HUES48 (cell line): ENCODE results near the gene FBXL2.
"Not testable (repeated sequence)": the region's sequence is repeated elsewhere in the genome, so short reads cannot be mapped to it uniquely, and the experiment has no call there.

ENCODE experiments used
- H3K27ac ChIP-seq: one replicate; pipeline ENCODE4 v1.7.0; 2013; ENCODE audit warnings: low read depth, low read length, inconsistent platforms
- H3K27me3 ChIP-seq: 2 replicates; pipeline ENCODE4 v1.6.1; 2013; ENCODE audit warnings: mild to moderate bottlenecking, low read length; ENCODE audit not compliant: control insufficient read depth, insufficient read depth
- H3K36me3 ChIP-seq: 2 replicates; pipeline ENCODE4 v1.6.1; 2013; ENCODE audit warnings: low read length; ENCODE audit not compliant: control insufficient read depth, insufficient read depth
- H3K4me1 ChIP-seq: 2 replicates; pipeline ENCODE4 v1.6.1; 2013; ENCODE audit warnings: mild to moderate bottlenecking, low read length; ENCODE audit not compliant: control insufficient read depth, insufficient read depth
- H3K4me3 ChIP-seq: 2 replicates; pipeline ENCODE4 v1.5.1; 2013; ENCODE audit warnings: mild to moderate bottlenecking, low read depth, low read length
- H3K9ac ChIP-seq: 2 replicates; pipeline ENCODE4 v1.6.1; 2013; ENCODE audit warnings: mild to moderate bottlenecking, low read depth, low read length, moderate library complexity
- H3K9me3 ChIP-seq: 2 replicates; pipeline ENCODE4 v1.6.1; 2013; ENCODE audit warnings: low read length; ENCODE audit not compliant: control insufficient read depth, insufficient read depth

FBXL2 gene

DNA sequence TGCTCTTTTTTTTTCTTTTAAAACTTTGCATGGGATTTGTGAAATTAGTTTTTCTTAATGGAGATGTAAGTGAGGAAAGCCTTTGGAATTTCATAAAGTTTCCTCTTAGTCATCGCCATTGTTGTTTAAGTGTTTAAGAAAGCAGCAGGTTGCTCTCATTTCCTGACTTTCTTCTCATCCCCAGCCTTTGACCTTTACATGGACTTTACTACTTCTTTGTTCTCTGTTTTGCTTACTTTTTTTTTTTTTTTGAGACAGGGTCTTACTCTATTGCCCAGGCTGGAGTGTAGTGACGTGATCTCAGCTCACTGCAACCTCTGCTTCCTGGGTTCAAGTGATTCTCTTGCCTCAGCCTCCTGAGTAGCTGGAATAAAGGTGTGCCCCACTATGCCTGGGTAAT is 38.6 kb downstream of the FBXL2 start:
- no peaks in the 10 kb centered on the region for H3K27me3 ChIP-seq
- H3K36me3 ChIP-seq = no peaks in the 10 kb centered on the region
- H3K4me1 ChIP-seq = peaks cover 6% of the 10 kb centered on the region
- H3K9ac ChIP-seq = no peak overlapping the region
- H3K27ac ChIP-seq = no peak overlapping the region
- H3K9me3 ChIP-seq = no peaks in the 10 kb centered on the region
- no peak overlapping the region for H3K4me3 ChIP-seq

DNA sequence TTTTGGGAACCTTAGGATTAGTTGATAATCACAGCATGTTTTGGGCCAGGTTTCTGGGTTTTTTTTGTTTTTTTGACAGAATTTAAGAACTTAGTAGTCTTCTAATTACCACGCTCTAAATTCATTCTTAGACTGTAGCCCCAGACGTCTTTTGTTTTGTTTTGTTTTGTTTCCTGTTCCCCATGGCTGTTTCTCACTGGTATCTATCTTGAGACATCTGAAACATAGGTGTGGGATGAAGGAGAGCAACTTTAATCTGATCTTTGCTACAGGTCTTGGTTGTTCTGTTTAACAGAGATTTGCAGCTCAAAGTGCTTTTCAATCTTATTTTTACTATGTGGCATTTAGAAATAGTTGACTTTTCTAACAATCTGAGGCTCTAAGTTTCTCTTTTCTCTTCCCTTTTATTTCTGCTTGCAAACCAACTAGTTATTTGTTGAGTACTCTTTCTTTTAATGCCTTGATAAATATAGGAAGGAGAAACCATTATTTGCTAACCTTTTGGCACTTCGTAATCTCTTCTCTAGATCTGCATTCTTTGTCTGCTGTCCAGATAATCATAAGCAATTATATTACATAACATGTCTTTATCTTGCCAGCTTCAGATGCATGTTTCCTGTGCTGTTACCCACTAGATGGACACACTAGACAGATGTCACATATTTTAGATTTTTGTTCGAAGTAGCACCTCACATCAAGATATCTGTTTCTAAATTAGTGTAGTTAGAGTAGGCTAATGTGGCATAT is 40.9 kb downstream of the FBXL2 start:
- no peaks in the 10 kb centered on the region for H3K9me3 ChIP-seq
- H3K4me3 ChIP-seq = no peak overlapping the region
- no peaks in the 10 kb centered on the region for H3K27me3 ChIP-seq
- H3K36me3 ChIP-seq = no peaks in the 10 kb centered on the region
- H3K9ac ChIP-seq = no peak overlapping the region
- no peak overlapping the region for H3K27ac ChIP-seq
- peaks cover 6% of the 10 kb centered on the region for H3K4me1 ChIP-seq

DNA sequence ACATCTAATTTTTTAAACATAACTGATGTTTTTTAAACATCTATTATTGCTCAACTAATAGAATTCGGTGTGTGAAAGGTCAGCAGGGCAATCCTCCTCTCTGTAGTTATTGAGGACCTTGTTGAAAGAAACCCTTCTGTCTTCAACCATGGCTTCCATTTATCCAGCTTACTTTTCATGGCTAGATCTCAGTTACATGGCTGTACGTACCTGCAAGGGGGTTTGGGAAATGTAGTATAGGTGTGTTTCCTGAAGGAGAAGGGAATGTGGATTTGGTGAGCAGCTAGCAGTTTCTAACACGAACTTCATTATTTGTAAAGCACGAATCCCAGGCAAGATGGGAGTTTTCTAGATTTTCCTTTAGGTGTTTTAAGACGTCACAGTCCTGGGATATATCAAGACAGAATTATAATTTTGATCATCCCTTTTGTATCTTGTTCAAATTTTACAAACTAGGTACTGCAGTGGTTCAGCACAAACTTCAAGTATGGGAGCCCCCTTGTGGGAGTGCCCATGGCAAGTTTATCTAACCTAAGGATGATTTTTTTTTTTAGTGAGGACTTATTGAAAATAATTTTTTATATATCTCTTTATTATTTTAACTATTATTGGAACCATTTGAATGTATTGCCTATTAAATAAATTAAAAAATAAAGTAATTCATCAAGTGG is 41.6 kb downstream of the FBXL2 start:
- H3K27me3 ChIP-seq = no peaks in the 10 kb centered on the region
- H3K36me3 ChIP-seq = no peaks in the 10 kb centered on the region
- H3K27ac ChIP-seq = no peak overlapping the region
- no peak overlapping the region for H3K9ac ChIP-seq
- H3K4me3 ChIP-seq = no peak overlapping the region
- H3K9me3 ChIP-seq = no peaks in the 10 kb centered on the region
- peaks cover 6% of the 10 kb centered on the region for H3K4me1 ChIP-seq

DNA sequence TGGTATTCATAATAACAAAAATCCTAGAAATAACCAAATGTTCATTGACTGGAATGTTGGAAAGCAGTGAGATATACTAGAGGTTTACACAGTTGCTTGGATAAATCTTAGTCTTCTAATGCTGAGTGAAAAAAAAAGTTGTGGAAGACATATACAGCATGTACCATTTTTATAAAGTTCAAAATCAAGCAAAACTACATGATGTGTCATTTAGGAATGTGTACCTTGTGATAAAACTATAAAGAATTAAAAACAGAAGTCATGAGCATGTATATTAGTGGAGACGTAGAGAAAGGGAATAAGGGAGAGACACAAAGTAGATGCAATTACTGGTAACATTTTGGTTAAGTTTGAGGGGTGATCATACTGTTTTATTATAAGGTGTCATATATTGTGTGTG is 45.2 kb downstream of the FBXL2 start:
- no peak overlapping the region for H3K27ac ChIP-seq
- no peak overlapping the region for H3K4me3 ChIP-seq
- no peaks in the 10 kb centered on the region for H3K4me1 ChIP-seq
- no peaks in the 10 kb centered on the region for H3K27me3 ChIP-seq
- H3K9ac ChIP-seq = no peak overlapping the region
- H3K9me3 ChIP-seq = no peaks in the 10 kb centered on the region
- no peaks in the 10 kb centered on the region for H3K36me3 ChIP-seq

DNA sequence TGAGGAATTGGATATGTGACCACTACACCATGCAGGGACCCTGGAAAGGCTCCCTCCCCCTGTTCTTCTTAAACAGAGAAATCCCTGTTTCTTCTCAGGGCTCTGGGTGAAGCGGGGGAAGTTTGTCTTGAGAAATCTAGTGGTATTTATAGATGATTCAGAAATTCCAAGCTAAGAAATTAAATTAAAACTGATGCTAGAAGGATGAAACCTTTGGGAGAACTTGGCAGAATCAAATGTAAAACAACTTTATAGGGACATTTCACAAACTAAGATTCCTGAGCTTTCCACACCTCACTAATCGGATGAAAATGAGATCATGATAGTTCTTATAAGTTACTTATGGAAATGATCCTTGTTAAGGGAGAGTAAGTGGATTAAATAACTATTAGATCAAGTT is 54.2 kb downstream of the FBXL2 start:
- H3K9me3 ChIP-seq = no peaks in the 10 kb centered on the region; the same call in 1 of the 2 replicates
- no peaks in the 10 kb centered on the region for H3K4me1 ChIP-seq
- H3K4me3 ChIP-seq = no peak overlapping the region
- H3K9ac ChIP-seq = no peak overlapping the region
- no peaks in the 10 kb centered on the region for H3K27me3 ChIP-seq
- no peaks in the 10 kb centered on the region for H3K36me3 ChIP-seq
- H3K27ac ChIP-seq = no peak overlapping the region

DNA sequence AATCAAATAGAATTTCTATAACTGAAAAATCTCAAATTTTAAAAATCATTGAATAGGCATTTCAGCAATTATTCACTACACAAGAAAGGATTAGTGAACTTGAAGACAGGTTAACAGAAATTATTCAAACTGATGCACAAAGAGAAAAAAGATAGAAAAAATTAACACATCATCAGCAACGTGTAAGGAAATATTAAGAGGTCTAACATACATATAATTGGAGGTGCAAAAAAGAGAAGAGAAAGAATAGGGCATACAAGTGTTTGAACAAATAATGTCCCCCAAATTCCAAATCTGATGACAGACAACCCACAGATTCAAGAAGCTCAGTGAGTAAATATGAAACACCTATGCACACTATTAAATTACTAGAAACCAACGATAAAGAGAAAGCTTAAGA is 57.1 kb downstream of the FBXL2 start:
- H3K4me3 ChIP-seq = no peak overlapping the region
- no peaks in the 10 kb centered on the region for H3K27me3 ChIP-seq
- no peaks in the 10 kb centered on the region for H3K36me3 ChIP-seq
- H3K4me1 ChIP-seq = no peaks in the 10 kb centered on the region
- H3K9ac ChIP-seq = no peak overlapping the region
- H3K27ac ChIP-seq = no peak overlapping the region
- H3K9me3 ChIP-seq = no peaks in the 10 kb centered on the region; the same call in none of the 2 replicates

DNA sequence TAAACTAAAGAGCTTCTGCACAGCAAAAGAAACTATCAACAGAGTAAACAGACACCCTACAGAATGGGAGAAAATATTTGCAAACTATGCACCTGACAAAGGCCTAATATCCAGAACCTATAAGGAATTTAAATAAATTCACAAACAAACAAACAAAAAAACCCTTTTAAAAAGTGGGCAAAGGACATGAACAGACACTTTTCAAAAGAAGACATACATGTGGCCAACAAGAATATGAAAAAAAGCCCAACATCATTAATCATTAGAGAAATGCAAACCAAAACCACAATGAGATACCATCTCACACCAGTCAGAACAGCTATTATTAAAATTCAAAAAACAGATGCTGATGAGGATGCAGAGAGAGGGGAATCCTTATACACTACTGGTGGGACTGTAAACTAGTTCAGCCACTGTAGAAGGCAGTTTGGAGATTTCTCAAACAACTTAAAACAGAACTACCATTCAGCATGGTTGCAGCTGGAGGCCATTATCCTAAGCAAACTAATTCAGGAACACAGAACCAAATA is 61.8 kb downstream of the FBXL2 start:
- H3K4me3 ChIP-seq, H3K9me3 ChIP-seq, H3K9ac ChIP-seq, H3K4me1 ChIP-seq, H3K27ac ChIP-seq, H3K27me3 ChIP-seq, H3K36me3 ChIP-seq: not testable (repeated sequence)

DNA sequence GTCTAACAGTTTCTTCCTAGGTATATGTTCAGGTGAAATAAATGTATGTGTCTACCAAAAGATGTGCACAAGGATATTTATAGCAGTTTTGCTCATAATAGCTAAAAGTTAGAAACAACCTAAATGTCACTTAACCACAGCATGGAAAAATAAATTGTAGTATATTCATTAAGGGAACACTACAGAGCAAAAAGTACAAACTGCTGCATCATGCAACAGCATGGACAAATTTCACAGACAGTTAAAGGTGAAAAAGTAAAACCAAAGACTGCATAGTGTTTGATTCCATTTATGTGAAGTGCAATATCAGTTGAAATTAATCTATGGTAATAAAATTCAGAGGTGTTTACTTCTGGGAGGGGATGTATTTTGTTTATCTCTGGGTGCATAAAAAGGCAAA is 62.5 kb downstream of the FBXL2 start:
- H3K27me3 ChIP-seq = no peaks in the 10 kb centered on the region
- H3K4me3 ChIP-seq = no peak overlapping the region
- no peaks in the 10 kb centered on the region for H3K36me3 ChIP-seq

DNA sequence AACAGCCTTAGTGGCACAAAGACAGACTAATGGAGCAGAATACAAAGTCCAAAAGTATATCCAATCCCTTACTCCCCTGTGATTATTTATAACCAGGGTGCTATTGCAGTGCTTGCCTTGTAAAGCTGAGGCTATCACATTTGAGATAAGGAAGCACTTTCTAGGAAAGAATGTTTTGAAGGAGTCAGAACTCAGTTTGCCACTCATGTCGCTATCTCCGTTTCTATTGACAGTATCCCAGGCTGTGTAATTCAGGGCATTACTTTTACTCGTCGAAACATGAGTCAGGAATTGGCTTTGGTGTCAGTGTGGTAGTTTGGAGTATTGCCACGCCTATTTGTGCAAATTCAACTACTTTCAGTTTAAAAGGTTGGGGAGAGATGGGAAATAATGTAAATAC is 78.4 kb downstream of the FBXL2 start:
- Histone ChIP-seq H3K27ac (no peak overlapping the region), H3K4me1 (no peaks in the 10 kb centered on the region), H3K9me3 (no peaks in the 10 kb centered on the region), H3K36me3 (no peaks in the 10 kb centered on the region), H3K9ac (no peak overlapping the region), H3K4me3 (no peak overlapping the region), H3K27me3 (no peaks in the 10 kb centered on the region)

More for the DNA sequence above, 62.5 kb downstream of the FBXL2 start:
- Histone ChIP-seq H3K9ac (no peak overlapping the region), H3K4me1 (peaks cover 7% of the 10 kb centered on the region), H3K9me3 (no peaks in the 10 kb centered on the region; the same call in none of the 2 replicates), H3K27ac (no peak overlapping the region)

DNA sequence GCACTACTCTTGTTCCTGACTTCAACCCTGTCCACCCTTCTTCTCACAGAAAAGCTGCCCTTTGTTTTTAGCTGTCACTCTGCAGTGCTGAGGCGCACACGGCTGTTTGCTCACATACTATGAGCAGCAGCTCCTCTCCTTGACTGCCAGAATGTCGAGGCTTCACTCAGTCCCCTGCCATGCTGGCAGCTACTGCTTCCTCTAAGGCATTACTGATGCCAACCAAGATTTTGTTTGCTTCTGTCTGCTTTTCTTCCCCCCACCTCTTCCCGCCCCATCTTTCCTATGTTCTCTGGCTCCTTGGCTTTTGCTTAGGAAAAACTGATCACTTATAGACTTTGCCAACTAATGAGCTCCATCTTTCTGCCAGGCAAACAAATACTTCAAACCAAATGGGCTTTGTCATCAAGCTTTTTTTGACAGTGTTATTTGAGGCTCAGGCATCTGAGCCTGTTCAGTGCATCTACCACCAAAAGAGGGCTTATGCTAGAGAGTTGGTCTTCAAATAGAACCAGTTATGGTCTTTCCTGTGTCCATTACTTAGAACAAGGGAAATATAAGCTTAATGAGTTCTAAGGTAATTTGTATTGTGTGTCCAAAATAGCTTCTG is 81.0 kb downstream of the FBXL2 start:
- Histone ChIP-seq H3K27me3 (no peaks in the 10 kb centered on the region), H3K4me3 (no peak overlapping the region), H3K9ac (no peak overlapping the region), H3K4me1 (no peaks in the 10 kb centered on the region), H3K36me3 (no peaks in the 10 kb centered on the region), H3K27ac (no peak overlapping the region), H3K9me3 (no peaks in the 10 kb centered on the region)
